Skeletal muscle tissue (tissue), 4 donors: ENCODE measurements around the gene VPS13A. TPM values are rescaled to one million over a fixed set of nuclear protein-coding genes. Genes with fewer than 3 reads are reported as not detected.

ENCODE experiments used
- H3K27ac ChIP-seq: one replicate; pipeline ENCODE4 v1.7.0; 2013; ENCODE audit warnings: mild to moderate bottlenecking, low read depth, low read length, inconsistent platforms
- H3K27me3 ChIP-seq, 3 donors: one replicate each; pipeline ENCODE4 v1.7.0; 2013; ENCODE audit warnings: low read length in 3 of 3; ENCODE audit not compliant: control insufficient read depth in 3 of 3, insufficient read depth in 3 of 3
- H3K36me3 ChIP-seq, 3 donors: one replicate each; pipeline ENCODE4 v1.7.0; 2013; ENCODE audit warnings: low read length in 3 of 3; ENCODE audit not compliant: control insufficient read depth in 3 of 3, insufficient read depth in 3 of 3
- H3K4me1 ChIP-seq, 3 donors: one replicate each; pipeline ENCODE4 v1.7.0; 2013; ENCODE audit warnings: low read length in 3 of 3, mild to moderate bottlenecking in 3 of 3; ENCODE audit not compliant: control insufficient read depth in 3 of 3, insufficient read depth in 3 of 3
- H3K4me3 ChIP-seq, 3 donors: one replicate each; pipeline ENCODE4 v1.7.0; 2013; ENCODE audit warnings: low read length in 3 of 3
- H3K9ac ChIP-seq, 3 donors: one replicate each; pipeline ENCODE4 v1.7.0; 2013; ENCODE audit warnings: low read length in 3 of 3, mild to moderate bottlenecking in 3 of 3, moderate library complexity in 2 of 3, low read depth in 1 of 3
- H3K9me3 ChIP-seq, 3 donors: one replicate each; pipeline ENCODE4 v1.7.0; 2013; ENCODE audit warnings: low read length in 3 of 3; ENCODE audit not compliant: control insufficient read depth in 3 of 3
- total RNA-seq: library from RNA; depleted of rRNA; stranded (reverse); fragments of >200 nt; gene quantifications from one replicate; pipeline ENCODE4 v1.2.3, GENCODE V29; 2014
- donor health status: Osteomylitis.

The VPS13A gene
- total RNA-seq, 1 donor from 2014 or later = 36.0 TPM

DNA sequence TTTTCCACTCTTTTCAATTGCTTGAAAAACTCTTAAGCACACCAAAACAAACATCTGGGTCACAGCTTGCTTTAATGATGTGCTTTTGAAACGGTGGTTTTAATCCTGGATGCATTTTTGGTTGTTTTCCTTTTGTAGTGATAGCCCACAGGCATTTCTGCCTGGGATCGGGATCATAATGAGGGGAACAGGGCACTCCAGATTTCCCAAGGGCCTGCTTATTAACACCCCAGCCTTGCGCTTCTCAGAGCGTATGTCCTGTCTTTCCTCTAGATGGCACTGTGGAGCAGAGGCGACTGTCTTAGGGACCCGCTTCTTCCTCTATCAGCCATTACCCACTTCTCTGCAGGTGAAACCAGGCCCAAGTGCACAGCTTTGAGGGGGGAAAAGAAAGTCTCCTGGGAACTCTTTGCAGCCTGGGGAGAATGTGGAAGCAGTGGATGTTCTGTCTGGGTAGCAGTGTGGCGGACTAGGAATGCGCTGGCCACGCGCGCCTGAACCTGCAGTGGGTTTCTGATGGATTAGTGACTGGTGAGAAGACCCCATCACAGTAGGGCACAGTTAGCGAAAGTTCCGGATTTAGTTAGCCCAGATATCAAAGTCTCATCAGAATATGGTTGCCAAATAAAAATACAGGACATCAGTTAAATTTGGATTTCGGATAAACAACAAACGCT, 280.7 kb downstream of the VPS13A start:
- Histone ChIP-seq H3K27ac (no peak overlapping the region), H3K9me3 (no peaks in the 10 kb centered on the region), H3K9ac (no peak overlapping the region), H3K36me3 (no peaks in the 10 kb centered on the region), H3K4me1 (peaks cover 0 to 8% (median 4%) of the 10 kb centered on the region in 3 donors), H3K27me3 (no peaks in the 10 kb centered on the region), H3K4me3 (no peak overlapping the region)

DNA sequence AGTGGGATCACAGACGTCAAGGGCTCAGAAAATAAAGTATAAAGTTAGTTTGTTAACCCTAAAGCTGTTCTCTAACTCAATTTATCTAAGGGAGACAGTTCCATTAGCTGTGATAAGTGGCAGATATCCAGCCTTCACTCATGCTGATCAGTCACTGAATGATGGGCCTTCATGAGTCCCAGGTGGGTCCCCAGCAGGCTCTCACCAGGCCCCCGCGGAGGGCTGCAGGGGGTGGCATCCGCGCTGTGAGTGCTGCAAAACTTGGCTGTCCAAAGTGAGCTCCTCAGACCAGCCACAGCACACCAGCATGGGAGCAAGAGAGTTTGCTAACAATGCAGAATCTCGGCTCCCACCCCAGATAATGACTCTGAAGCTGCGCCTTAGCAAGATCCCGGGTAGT, 283.6 kb downstream of the VPS13A start:
- no peak overlapping the region for H3K9ac ChIP-seq
- no peaks in the 10 kb centered on the region for H3K36me3 ChIP-seq
- H3K4me1 ChIP-seq = peaks cover 0 to 8% (median 4%) of the 10 kb centered on the region in 3 donors
- H3K4me3 ChIP-seq = no peak overlapping the region
- H3K27ac ChIP-seq = no peak overlapping the region
- no peaks in the 10 kb centered on the region for H3K9me3 ChIP-seq
- no peaks in the 10 kb centered on the region for H3K27me3 ChIP-seq

DNA sequence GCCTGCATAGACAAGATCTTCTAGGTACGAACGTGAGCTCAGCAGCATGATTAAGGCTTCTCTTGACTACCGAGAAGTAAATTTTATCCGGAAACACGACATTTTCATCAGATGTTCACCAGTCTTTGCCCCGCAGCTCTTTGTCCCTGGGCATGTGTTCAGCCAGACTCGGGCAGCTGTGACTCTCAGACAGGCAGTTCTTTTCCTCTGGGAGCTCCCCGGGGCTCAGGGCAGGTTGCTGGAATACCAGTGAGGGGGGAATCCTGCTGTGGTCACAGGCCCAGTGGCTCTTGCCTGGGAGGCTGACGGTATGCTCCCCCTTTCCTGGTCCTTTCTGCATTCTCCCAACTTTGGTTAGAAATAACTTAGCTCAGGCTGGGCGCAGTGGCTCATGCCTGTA, 284.7 kb downstream of the VPS13A start:
- H3K27ac ChIP-seq = no peak overlapping the region
- no peak overlapping the region for H3K4me3 ChIP-seq
- H3K9ac ChIP-seq = no peak overlapping the region
- H3K4me1 ChIP-seq = peaks cover 0 to 8% (median 4%) of the 10 kb centered on the region in 3 donors
- no peaks in the 10 kb centered on the region for H3K9me3 ChIP-seq
- no peaks in the 10 kb centered on the region for H3K27me3 ChIP-seq
- no peaks in the 10 kb centered on the region for H3K36me3 ChIP-seq

- H3K4me3 ChIP-seq = no peak overlapping the region
- no peaks in the 10 kb centered on the region for H3K27me3 ChIP-seq
- H3K27ac ChIP-seq = no peak overlapping the region
- H3K4me1 ChIP-seq = peaks cover 0 to 1% (median 1%) of the 10 kb centered on the region in 3 donors
- no peaks in the 10 kb centered on the region for H3K36me3 ChIP-seq
- no peak overlapping the region for H3K9ac ChIP-seq
- H3K9me3 ChIP-seq = no peaks in the 10 kb centered on the region
Observed at GRCh38 chr9:77463151-77463550, 285.8 kb downstream of the VPS13A start.

DNA sequence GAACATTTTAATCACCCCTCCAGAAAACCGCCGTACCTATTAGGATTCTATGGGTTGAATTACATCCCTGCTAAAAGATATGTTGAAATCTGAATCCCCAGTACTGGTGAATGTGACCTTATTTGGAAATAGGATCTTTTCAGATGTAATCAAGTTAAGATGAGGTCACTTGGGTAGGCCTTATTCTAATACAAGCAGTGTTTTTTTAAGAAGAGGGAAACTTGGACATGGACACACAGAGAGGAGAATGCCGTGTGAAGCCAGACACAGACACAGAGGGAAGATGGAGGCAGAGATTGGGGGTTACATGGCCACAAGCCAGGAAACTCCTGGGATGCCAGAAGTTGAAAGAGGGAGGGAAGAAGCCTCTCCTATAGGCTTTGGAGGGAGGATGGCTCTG, 287.3 kb downstream of the VPS13A start:
- H3K36me3 ChIP-seq = no peaks in the 10 kb centered on the region
- no peaks in the 10 kb centered on the region for H3K27me3 ChIP-seq
- no peak overlapping the region for H3K27ac ChIP-seq
- no peaks in the 10 kb centered on the region for H3K4me1 ChIP-seq
- H3K9me3 ChIP-seq = no peaks in the 10 kb centered on the region
- H3K9ac ChIP-seq = no peak overlapping the region
- H3K4me3 ChIP-seq = no peak overlapping the region

DNA sequence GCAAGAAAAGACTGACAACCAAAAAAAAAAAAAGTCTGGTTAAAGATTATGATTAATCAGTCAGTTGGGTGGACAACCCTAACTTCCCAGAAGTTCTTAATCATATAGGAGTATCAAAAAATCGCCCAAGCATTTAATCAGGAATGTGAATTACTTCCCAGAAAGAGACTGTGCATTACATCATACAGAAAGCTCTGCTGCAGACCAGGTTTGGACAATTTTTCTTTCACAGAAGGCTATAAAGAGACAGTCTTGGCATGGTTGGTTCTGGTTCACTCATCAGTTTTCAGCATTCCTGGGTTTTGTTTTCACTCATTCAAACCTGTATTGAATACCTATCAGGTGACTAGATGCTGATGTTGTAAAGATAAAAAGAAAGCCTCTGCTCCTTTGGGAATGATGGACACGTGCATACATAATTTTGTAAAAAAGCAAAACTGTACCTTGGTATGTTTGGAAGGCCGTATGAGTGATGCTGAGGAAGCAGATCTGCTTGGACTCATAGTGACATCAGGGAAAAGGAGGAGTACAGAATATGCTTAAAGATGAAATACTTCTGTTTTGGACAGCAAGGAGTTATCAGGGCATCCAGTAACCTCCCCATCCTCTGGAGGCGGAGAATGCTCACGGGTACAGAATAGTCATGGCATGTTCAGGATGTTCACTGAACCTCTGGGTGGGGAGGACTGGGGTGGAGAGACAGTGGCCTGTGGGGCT, 292.3 kb downstream of the VPS13A start:
- Histone ChIP-seq H3K4me1 (no peaks in the 10 kb centered on the region), H3K36me3 (no peaks in the 10 kb centered on the region), H3K4me3 (no peak overlapping the region), H3K27me3 (no peaks in the 10 kb centered on the region), H3K9me3 (no peaks in the 10 kb centered on the region), H3K27ac (no peak overlapping the region), H3K9ac (no peak overlapping the region)

Other genes starting within 250 kb of the VPS13A start
- gene FOXB2, start 157.9 kb upstream of the VPS13A start, total RNA-seq = not detected